H9 (cell line): ENCODE measurements around the gene MALL. TPM values are rescaled to one million over a fixed set of nuclear protein-coding genes. Genes with fewer than 3 reads are reported as not detected.

ENCODE experiments used
- DNase-seq: peaks from one replicate; pipeline ENCODE4 v3.0.0-alpha.2; 2017
- H2AFZ ChIP-seq: one replicate; pipeline ENCODE4 v1.6.1; 2013; ENCODE audit warnings: mild to moderate bottlenecking, low read length, control low read depth, moderate library complexity
- H2AK5ac ChIP-seq: 2 replicates; pipeline ENCODE4 v1.6.1; 2013; ENCODE audit warnings: low read length, control low read depth, mixed read lengths; ENCODE audit not compliant: insufficient read length
- H2BK120ac ChIP-seq: one replicate; pipeline ENCODE4 v1.6.1; 2013; ENCODE audit warnings: low read depth, mild to moderate bottlenecking, low read length, control low read depth, inconsistent platforms; ENCODE audit not compliant: poor library complexity, severe bottlenecking
- H2BK12ac ChIP-seq: 2 replicates; pipeline ENCODE4 v1.6.1; 2013; ENCODE audit warnings: low read length, control low read depth, mixed read lengths, low read depth; ENCODE audit not compliant: insufficient read length
- H2BK15ac ChIP-seq: 2 replicates; pipeline ENCODE4 v1.6.1; 2013; ENCODE audit warnings: low read depth, low read length, control low read depth
- H2BK20ac ChIP-seq: one replicate; pipeline ENCODE4 v1.6.1; 2013; ENCODE audit warnings: low read depth, mild to moderate bottlenecking, low read length, control low read depth, inconsistent platforms; ENCODE audit not compliant: poor library complexity, severe bottlenecking
- H2BK5ac ChIP-seq: 2 replicates; pipeline ENCODE4 v1.6.1; 2013; ENCODE audit warnings: low read length, control low read depth, mixed read lengths; ENCODE audit not compliant: insufficient read length
- H3K14ac ChIP-seq: 2 replicates; pipeline ENCODE4 v1.6.1; 2013; ENCODE audit warnings: low read length, control low read depth; ENCODE audit not compliant: insufficient read depth
- H3K18ac ChIP-seq: 2 replicates; pipeline ENCODE4 v1.6.1; 2013; ENCODE audit warnings: low read depth, mild to moderate bottlenecking, mixed read lengths, low read length, control low read depth; ENCODE audit not compliant: insufficient read length
- H3K23ac ChIP-seq: 2 replicates; pipeline ENCODE4 v1.6.1; 2013; ENCODE audit warnings: low read length, control low read depth, mixed read lengths, low read depth; ENCODE audit not compliant: insufficient read length
- H3K23me2 ChIP-seq: 2 replicates; pipeline ENCODE4 v1.6.1; 2013; ENCODE audit warnings: low read depth, mild to moderate bottlenecking, mixed read lengths, low read length, control low read depth; ENCODE audit not compliant: insufficient read length, poor library complexity, severe bottlenecking
- H3K27ac ChIP-seq: 2 replicates; pipeline ENCODE4 v1.5.1; 2013; ENCODE audit warnings: low read length, control low read depth, mixed read lengths, low read depth; ENCODE audit not compliant: insufficient read length
- H3K27me3 ChIP-seq: 2 replicates; pipeline ENCODE4 v1.6.1; 2013; ENCODE audit warnings: low read length, control low read depth, inconsistent platforms; ENCODE audit not compliant: insufficient read depth
- H3K4ac ChIP-seq: 2 replicates; pipeline ENCODE4 v1.6.1; 2013; ENCODE audit warnings: low read depth, mild to moderate bottlenecking, control low read depth, inconsistent platforms, low read length, moderate library complexity
- H3K4me1 ChIP-seq: 2 replicates; pipeline ENCODE4 v1.6.1; 2013; ENCODE audit warnings: low read length, control low read depth, inconsistent platforms; ENCODE audit not compliant: insufficient read depth
- H3K4me2 ChIP-seq: 2 replicates; pipeline ENCODE4 v1.6.1; 2013; ENCODE audit warnings: low read length, control low read depth, mixed read lengths; ENCODE audit not compliant: insufficient read length, insufficient read depth
- H3K56ac ChIP-seq: 2 replicates; pipeline ENCODE4 v1.6.1; 2013; ENCODE audit warnings: low read depth, mild to moderate bottlenecking, mixed read lengths, low read length, control low read depth; ENCODE audit not compliant: insufficient read length
- H3K79me1 ChIP-seq: 2 replicates; pipeline ENCODE4 v1.6.1; 2013; ENCODE audit warnings: low read depth, mild to moderate bottlenecking, moderate library complexity, low read length, control low read depth, inconsistent platforms; ENCODE audit not compliant: insufficient read depth, poor library complexity, severe bottlenecking
- H3K79me2 ChIP-seq: 2 replicates; pipeline ENCODE4 v1.6.1; 2013; ENCODE audit warnings: low read length, control low read depth, inconsistent platforms; ENCODE audit not compliant: insufficient read depth
- H3K9ac ChIP-seq: 2 replicates; pipeline ENCODE4 v1.6.1; 2013; ENCODE audit warnings: low read length, control low read depth, mixed read lengths; ENCODE audit not compliant: insufficient read length; ENCODE audit errors: extremely low read depth
- H3K9me3 ChIP-seq: one replicate; pipeline ENCODE4 v1.6.1; 2013; ENCODE audit warnings: low read depth, low read length, inconsistent platforms; ENCODE audit not compliant: control insufficient read depth
- H3T11ph ChIP-seq: one replicate; pipeline ENCODE4 v1.6.1; 2013; ENCODE audit warnings: mild to moderate bottlenecking, low read length, control low read depth, inconsistent platforms
- H4K20me1 ChIP-seq: one replicate; pipeline ENCODE4 v1.6.1; 2013; ENCODE audit not compliant: control insufficient read depth, insufficient read length, insufficient read depth
- H4K5ac ChIP-seq: 2 replicates; pipeline ENCODE4 v1.6.1; 2013; ENCODE audit warnings: low read depth, mild to moderate bottlenecking, mixed read lengths, low read length, control low read depth; ENCODE audit not compliant: insufficient read length
- H4K8ac ChIP-seq: replicated peaks from 2 replicates; pipeline ENCODE4 v1.6.1; 2013; ENCODE audit warnings: low read length, control low read depth, mixed read lengths, low read depth; ENCODE audit not compliant: insufficient read length
- H4K91ac ChIP-seq: 2 replicates; pipeline ENCODE4 v1.6.1; 2013; ENCODE audit warnings: low read depth, mild to moderate bottlenecking, moderate library complexity, mixed read lengths, low read length, control low read depth; ENCODE audit not compliant: insufficient read length
- H3K27ac Mint-ChIP-seq, 3 experiments: 2 replicates in 2 of 3; 3 replicates in 1 of 3; pipeline ENCODE4 v1.8.0; 2020 to 2021; ENCODE audit warnings: mixed read lengths in 3 of 3, mild to moderate bottlenecking in 1 of 3, moderate library complexity in 1 of 3
- H3K27me3 Mint-ChIP-seq: 2 replicates; pipeline ENCODE4 v1.8.0; 2021; ENCODE audit warnings: low read depth, mild to moderate bottlenecking, moderate library complexity, mixed read lengths
- H3K36me3 Mint-ChIP-seq, 3 experiments: 2 replicates in 2 of 3; 3 replicates in 1 of 3; pipeline ENCODE4 v1.8.0; 2020 to 2021; ENCODE audit warnings: low read depth in 3 of 3, mixed read lengths in 3 of 3; ENCODE audit not compliant: insufficient read depth in 1 of 3
- H3K4me1 Mint-ChIP-seq, 2 experiments: 2 replicates each; pipeline ENCODE4 v1.8.0; 2020; ENCODE audit warnings: mixed read lengths in 2 of 2
- H3K4me3 Mint-ChIP-seq, 2 experiments: 2 replicates in 1 of 2; 3 replicates in 1 of 2; pipeline ENCODE4 v1.8.0; 2020 to 2021; ENCODE audit warnings: mild to moderate bottlenecking in 2 of 2, mixed read lengths in 2 of 2, moderate library complexity in 1 of 2
- H3K9me3 Mint-ChIP-seq, 2 experiments: 2 replicates in 1 of 2; 3 replicates in 1 of 2; pipeline ENCODE4 v1.8.0; 2020; ENCODE audit warnings: mild to moderate bottlenecking in 2 of 2, mixed read lengths in 2 of 2, moderate library complexity in 1 of 2
- CTCF ChIP-seq: fragments of 200-600 bp; sonication (generic); conservative IDR thresholded peaks from 3 replicates; pipeline ENCODE4 v1.8.0; 2021; ENCODE audit warnings: antibody characterized with exemption, mild to moderate bottlenecking
- WGBS: extraction: QIAGEN DNeasy Blood & Tissue Kit; methylation state at CpG from one replicate; pipeline ENCODE4 v1.1.7; 2013; ENCODE audit warnings: missing lambda C conversion rate, low lambda C conversion rate, mixed read lengths; ENCODE audit not compliant: insufficient read length; ENCODE audit errors: extremely low coverage; 5-methylcytosine and 5-hydroxymethylcytosine counted together
- total RNA-seq: library from RNA; stranded (reverse); gene quantifications from 2 replicates; pipeline ENCODE4 v1.2.1, GENCODE V29; 2021

The MALL gene
- total RNA-seq, 1 experiment from 2014 or later = 5.0 TPM

GRCh38 chr2:110124038-110124825, 8.6 kb upstream of the MALL start:
- H2BK120ac ChIP-seq = no peak overlapping the region
- no peak overlapping the region for H2BK5ac ChIP-seq
- no peak overlapping the region for H3K56ac ChIP-seq
- no peak overlapping the region for H4K5ac ChIP-seq
- Mint-ChIP-seq H3K9me3 (no peaks in the 10 kb centered on the region), H3K4me3 (no peak overlapping the region), H3K4me1 (peaks cover 0 to 3% of the 10 kb centered on the region in 2 experiments; a peak in 1 of 4 replicates), H3K27me3 (peaks cover 15% of the 10 kb centered on the region), H3K27ac (no peak overlapping the region), H3K36me3 (no peaks in the 10 kb centered on the region)
- H4K8ac ChIP-seq = no peak overlapping the region
- H4K20me1 ChIP-seq = no peaks in the 10 kb centered on the region
- no peak overlapping the region for H3K4ac ChIP-seq
- no peak overlapping the region for H4K91ac ChIP-seq
- no peak overlapping the region for H2BK12ac ChIP-seq
- H2AFZ ChIP-seq = no peak overlapping the region
- H3K4me1 ChIP-seq = no peaks in the 10 kb centered on the region
- no peaks in the 10 kb centered on the region for H3K9me3 ChIP-seq
- no peak for DNase-seq
- no peak overlapping the region for H3K18ac ChIP-seq
- no peaks in the 10 kb centered on the region; the same call in 1 of the 2 replicates for H3K27me3 ChIP-seq
- no peak overlapping the region for H2AK5ac ChIP-seq
- no peak overlapping the region for H2BK15ac ChIP-seq
- no peaks in the 10 kb centered on the region for H3K23me2 ChIP-seq
- no peak overlapping the region for H3K27ac ChIP-seq
- H3K79me2 ChIP-seq = no peaks in the 10 kb centered on the region
- H2BK20ac ChIP-seq = no peak overlapping the region
- H3K14ac ChIP-seq = no peak overlapping the region
- H3K23ac ChIP-seq = no peak overlapping the region
- no peaks in the 10 kb centered on the region for H3K79me1 ChIP-seq
- no peak overlapping the region for H3T11ph ChIP-seq
- no peak overlapping the region for H3K9ac ChIP-seq
- WGBS = no CpG with 5 or more reads among the region's 4 CpGs
- no peak overlapping the region for H3K4me2 ChIP-seq
- no peak for TF ChIP-seq CTCF
